WI38 (cell line): ENCODE measurements around the gene GABRD.
A peak's percentile ranks its signal among the peaks of the same experiment; 100 is the strongest.

Experiments
- H3K4me3 ChIP-seq: 2 replicates; pipeline ENCODE4 v1.5.1; 2011; ENCODE audit warnings: low read depth, mild to moderate bottlenecking, control low read depth, low read length
- CTCF ChIP-seq: IDR thresholded peaks from 2 replicates; pipeline ENCODE4 v1.5.1; 2012; ENCODE audit warnings: low read depth, mild to moderate bottlenecking, control low read depth, low read length

The GABRD gene

GRCh38 chr1:2070016-2070415, 50.9 kb downstream of the GABRD start:
- no peak for TF ChIP-seq CTCF
- H3K4me3 ChIP-seq = no peak overlapping the region

GRCh38 chr1:2070800-2071530, 51.8 kb downstream of the GABRD start:
- no peak for TF ChIP-seq CTCF
- no peak overlapping the region for H3K4me3 ChIP-seq

DNA sequence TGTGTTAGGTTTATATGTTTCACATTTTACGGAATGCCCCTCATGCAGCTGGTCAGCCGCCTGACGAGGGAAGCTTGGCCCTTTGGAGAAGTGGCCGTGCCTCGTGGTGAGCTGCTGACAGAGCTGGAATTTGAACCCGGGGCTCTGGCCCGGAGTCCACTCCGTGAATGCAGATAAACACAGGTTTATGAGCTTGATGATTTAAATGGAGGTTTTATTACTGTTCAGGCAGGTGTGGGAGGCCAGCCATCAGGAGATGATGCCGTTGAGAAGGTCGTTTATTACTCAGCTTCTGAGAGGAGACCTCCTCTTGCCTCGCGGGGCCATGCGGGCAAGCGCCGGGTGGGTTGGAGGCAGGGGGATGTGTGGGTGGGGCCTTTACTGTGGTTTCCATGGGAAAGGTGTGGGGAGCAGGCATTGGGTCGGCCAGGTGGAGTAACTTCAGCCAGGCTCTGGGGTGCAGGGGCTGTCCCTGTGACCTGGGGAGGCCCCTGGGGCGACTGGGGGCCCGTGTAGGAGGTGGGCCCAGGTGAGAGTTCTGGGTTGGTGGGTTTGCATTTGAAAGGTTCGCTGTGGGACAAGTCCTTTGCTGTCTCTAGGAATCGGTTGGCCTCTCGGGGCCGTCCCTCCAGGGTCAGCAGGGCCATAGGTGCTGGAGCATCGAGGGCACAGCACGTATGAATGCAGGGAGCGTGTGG, 53.1 kb downstream of the GABRD start:
- no peak for TF ChIP-seq CTCF
- no peak overlapping the region for H3K4me3 ChIP-seq

- TF ChIP-seq CTCF = no peak
- no peak overlapping the region for H3K4me3 ChIP-seq
These were observed 53.7 kb downstream of the GABRD start for GRCh38 chr1:2072891-2073290.

GRCh38 chr1:2073382-2074230, 54.5 kb downstream of the GABRD start:
- TF ChIP-seq CTCF = no peak
- peak overlapping the region; percentile 29 for H3K4me3 ChIP-seq

DNA sequence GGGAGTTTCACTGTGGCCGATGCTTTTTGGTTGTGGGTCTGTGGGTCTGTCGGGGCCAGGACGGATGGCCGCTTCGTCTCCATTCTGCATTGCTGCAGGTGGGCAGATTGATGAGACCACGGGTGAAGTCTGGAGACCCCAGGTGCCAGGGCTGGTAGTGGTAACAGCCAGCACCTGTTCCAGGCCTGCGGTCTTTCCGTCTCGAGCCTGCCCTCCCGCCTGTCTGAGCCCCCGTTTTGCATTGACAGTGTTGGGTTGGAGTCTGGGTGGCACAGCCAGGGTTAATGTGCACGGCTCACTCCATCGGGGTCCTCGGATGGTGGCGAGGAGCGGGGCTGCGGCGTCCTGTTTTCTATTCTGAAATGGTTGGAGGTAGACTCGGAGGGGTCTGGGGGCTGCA, 55.3 kb downstream of the GABRD start:
- no peak for TF ChIP-seq CTCF
- no peak overlapping the region for H3K4me3 ChIP-seq
